NOMO-1 (cell line): ENCODE data around the gene CDC14C.
"Not testable (repeated sequence)": the region's sequence is repeated elsewhere in the genome, so short reads cannot be mapped to it uniquely, and the experiment has no call there.

Experiments used
- DNase-seq, 2 experiments: peaks; one replicate each; lab custom pipeline; 2025; ENCODE audit not compliant: unreplicated experiment in 2 of 2; lab: John Stamatoyannopoulos, UW

Gene CDC14C

GRCh38 chr7:48924433-48924832, at the start of gene CDC14C:
CDC14C (plus strand) TSS chr7:48924547; CDS start chr7:48924673, 126 bp downstream.
- no peak for DNase-seq

- DNase-seq, result peak; percentile 34 to 36
Observed at GRCh38 chr7:48875045-48875916, 49.1 kb upstream of the CDC14C start.

GRCh38 chr7:48876087-48876486, 48.3 kb upstream of the CDC14C start:
- peak; percentile 20 to 63 for DNase-seq

GRCh38 chr7:48880851-48881250, 43.5 kb upstream of the CDC14C start:
- DNase-seq, result no peak

GRCh38 chr7:48887500-48887899, 36.8 kb upstream of the CDC14C start:
- no peak for DNase-seq

GRCh38 chr7:48894574-48894973, 29.8 kb upstream of the CDC14C start:
- no peak for DNase-seq

GRCh38 chr7:48899932-48900331, 24.4 kb upstream of the CDC14C start:
- DNase-seq, result peak; percentile 32 to 53

GRCh38 chr7:48901966-48902365, 22.4 kb upstream of the CDC14C start:
- no peak for DNase-seq

GRCh38 chr7:48904975-48905374, 19.4 kb upstream of the CDC14C start:
- DNase-seq, result peak in 1 of 2 experiments; percentile 22

GRCh38 chr7:48905686-48906085, 18.7 kb upstream of the CDC14C start:
- not testable (repeated sequence) for DNase-seq

- not testable (repeated sequence) for DNase-seq
Observed at GRCh38 chr7:48909887-48910286, 14.5 kb upstream of the CDC14C start.

GRCh38 chr7:48931481-48931880, 7.1 kb downstream of the CDC14C start:
- no peak for DNase-seq

- DNase-seq, result no peak
Observed at GRCh38 chr7:48932126-48932910, 8.0 kb downstream of the CDC14C start.

GRCh38 chr7:48933549-48934085, 9.3 kb downstream of the CDC14C start:
- DNase-seq, result no peak

- DNase-seq, result no peak
Observed at GRCh38 chr7:48938539-48939295, 14.4 kb downstream of the CDC14C start.

- DNase-seq, result no peak
Observed at GRCh38 chr7:48943279-48943990, 19.1 kb downstream of the CDC14C start.

- DNase-seq, result no peak
Observed at GRCh38 chr7:48955916-48956315, 31.6 kb downstream of the CDC14C start.

GRCh38 chr7:48959676-48960075, 35.3 kb downstream of the CDC14C start:
- no peak for DNase-seq

GRCh38 chr7:48962821-48963505, 38.6 kb downstream of the CDC14C start:
- DNase-seq, result no peak
